ENCODE results near the gene P2RY6. TPM values are rescaled to one million over a fixed set of nuclear protein-coding genes. Genes with fewer than 3 reads are reported as not detected.

The P2RY6 gene
- total RNA-seq, 4 donors from 2014 or later: 0.93 to 4.0 (median 2.8) TPM

GRCh38 chr11:73333640-73334383 is 61.7 kb downstream of the P2RY6 start:
- Histone ChIP-seq H3K27ac (peak overlapping the region; percentile 27 to 81 (median 60)), H3K4me1 (peaks cover 54 to 69% of the 10 kb centered on the region in 2 donors)
- WGBS, 2 donors: 78 to 85% methylated on average over 3 to 4 of the region's 4 CpGs

GRCh38 chr11:73334384-73335203 is 62.5 kb downstream of the P2RY6 start:
- TF ChIP-seq POLR2A (IDR thresholded peaks at IDR 0.05): no peak
- no peak for TF ChIP-seq CTCF (IDR thresholded peaks at IDR 0.05)
- H3K27me3 ChIP-seq: no peaks in the 10 kb centered on the region
- peak overlapping the region in 2 of 3 donors; percentile 60 to 81 for H3K27ac ChIP-seq
- no peak overlapping the region for H3K4me3 ChIP-seq (replicated peaks in 1 of 3)
- no peaks in the 10 kb centered on the region for H3K9me3 ChIP-seq
- intact Hi-C loops (cut with DNase I): loop anchor here (2.0 kb wide), 1 partner anchor 28 kb away; no protein-coding TSS in a partner anchor
- no peaks in the 10 kb centered on the region for H3K36me3 ChIP-seq
- peaks cover 52 to 66% of the 10 kb centered on the region in 2 donors for H3K4me1 ChIP-seq
- DNase-seq: peak; percentile 70 to 74
- 45 to 51% methylated on average over 6 of the region's 6 CpGs for WGBS, 2 donors

More at GRCh38 chr11:73333640-73334383, 61.7 kb downstream of the P2RY6 start:
- TF ChIP-seq CTCF (IDR thresholded peaks at IDR 0.05) (no peak), POLR2A (IDR thresholded peaks at IDR 0.05) (no peak)
- Histone ChIP-seq H3K4me3 (replicated peaks in 1 of 3) (no peak overlapping the region), H3K27me3 (no peaks in the 10 kb centered on the region), H3K36me3 (no peaks in the 10 kb centered on the region), H3K9me3 (no peaks in the 10 kb centered on the region)
- intact Hi-C loops (cut with DNase I): loop anchor here (2.0 kb wide), 1 partner anchor 27 kb away; no protein-coding TSS in a partner anchor
- DNase-seq: no peak

- 8 to 20% methylated on average over 3 to 4 of the region's 4 CpGs for WGBS, 2 donors
- DNase-seq: peak; percentile 78 to 87
- Histone ChIP-seq H3K27ac (peak overlapping the region in 2 of 3 donors; percentile 60 to 81), H3K36me3 (no peaks in the 10 kb centered on the region), H3K9me3 (no peaks in the 10 kb centered on the region), H3K4me1 (peaks cover 46 to 59% of the 10 kb centered on the region in 2 donors), H3K27me3 (no peaks in the 10 kb centered on the region), H3K4me3 (replicated peaks in 1 of 3) (no peak overlapping the region)
- TF ChIP-seq CTCF (IDR thresholded peaks at IDR 0.05): peak; percentile 91 to 99 (median 92)
- no peak for TF ChIP-seq POLR2A (IDR thresholded peaks at IDR 0.05)
- intact Hi-C loops (cut with DNase I): loop anchor here (2.0 kb wide), 1 partner anchor 29 kb away; no protein-coding TSS in a partner anchor
These were observed 63.2 kb downstream of the P2RY6 start for GRCh38 chr11:73335204-73335923.

- Histone ChIP-seq H3K9me3 (no peaks in the 10 kb centered on the region), H3K4me3 (replicated peaks in 1 of 3) (no peak overlapping the region), H3K4me1 (peaks cover 31 to 43% of the 10 kb centered on the region in 2 donors), H3K36me3 (no peaks in the 10 kb centered on the region), H3K27me3 (no peaks in the 10 kb centered on the region), H3K27ac (no peak overlapping the region)
- DNase-seq: no peak
- intact Hi-C loops (cut with DNase I): no loop called here
- 91 to 100% methylated on average over 2 of the region's 2 CpGs for WGBS, 2 donors
- no peak for TF ChIP-seq POLR2A (IDR thresholded peaks at IDR 0.05)
- no peak for TF ChIP-seq CTCF (IDR thresholded peaks at IDR 0.05)
These were observed 65.7 kb downstream of the P2RY6 start for GRCh38 chr11:73337846-73338245.

All from thyroid gland (tissue), 4 donors.